Tibial nerve (tissue), 4 donors: ENCODE results near the gene MTG2.

Source experiments
- CTCF ChIP-seq, 5 experiments: fragments of 200-600 bp in 3 of 5; fragments of 450-650 bp in 2 of 5; sonication (generic) in 3 of 5; IDR thresholded peaks; one replicate each; pipeline ENCODE4 v1.5.1; 2016 to 2019; ENCODE audit warnings: antibody characterized with exemption in 5 of 5, mild to moderate bottlenecking in 3 of 5, moderate library complexity in 2 of 5
- EP300 ChIP-seq, 2 donors: sonication (generic); formaldehyde crosslinking; IDR thresholded peaks; one replicate each; pipeline ENCODE4 v1.6.1; 2017; ENCODE audit warnings: antibody characterized with exemption in 2 of 2, mild to moderate bottlenecking in 1 of 2
- POLR2A ChIP-seq, 2 donors: fragments of 450-650 bp; IDR thresholded peaks; one replicate each; pipeline ENCODE4 v1.6.1; 2017; ENCODE audit warnings: antibody characterized with exemption in 2 of 2, mild to moderate bottlenecking in 2 of 2, moderate library complexity in 2 of 2

GRCh38 chr20:62205618-62206387 is 23.0 kb downstream of the MTG2 start:
- TF ChIP-seq CTCF (IDR thresholded peaks at IDR 0.05) (no peak), EP300 (IDR thresholded peaks at IDR 0.05) (no peak), POLR2A (IDR thresholded peaks at IDR 0.05) (no peak)
